Caco-2 (cell line): ENCODE results near the gene DYNLRB1. TPM values are rescaled to one million over a fixed set of nuclear protein-coding genes. Genes with fewer than 3 reads are reported as not detected.

Source experiments
- BruUV-seq: library from RNA; stranded (reverse); fragments of 400-500 nt; replicated peaks from 2 replicates; lab custom pipeline; 2021; lab: Mats Ljungman, UMichigan
- CTCF ChIA-PET: fragments of 300-600 bp; sonication (Branson Sonifier 250); formaldehyde crosslinking; loops from one replicate; lab custom pipeline; 2022; ENCODE audit warnings: antibody characterized with exemption; lab: Charles Lee
- POLR2A ChIA-PET: fragments of 300-600 bp; sonication (Branson Sonifier 250); formaldehyde crosslinking; loops from one replicate; lab custom pipeline; 2022; ENCODE audit warnings: antibody characterized with exemption; lab: Charles Lee
- DNase-seq, 2 experiments: peaks; one replicate each; pipeline versions ENCODE4 v3.0.0 to v3.0.0-alpha.2; 2020 to 2022
- H3K27me3 ChIP-seq: replicated peaks from 2 replicates; pipeline ENCODE4 v1.6.0; 2011; ENCODE audit warnings: low read length; ENCODE audit not compliant: control insufficient read depth, insufficient read depth
- H3K36me3 ChIP-seq: 2 replicates; pipeline ENCODE4 v1.5.1; 2011; ENCODE audit warnings: low read length; ENCODE audit not compliant: control insufficient read depth, insufficient read depth
- H3K4me1 ChIP-seq: fragments of 250-450 bp; sonication (Bioruptor Pico); 2 replicates; pipeline ENCODE4 v1.5.1; 2020; ENCODE audit warnings: mild to moderate bottlenecking
- H3K4me3 ChIP-seq: 2 replicates; pipeline ENCODE4 v1.5.1; 2011; ENCODE audit warnings: low read depth, mild to moderate bottlenecking, control low read depth, low read length
- H3K9me3 ChIP-seq: fragments of 250-450 bp; sonication (Bioruptor Pico); 2 replicates; pipeline ENCODE4 v1.5.1; 2020; ENCODE audit warnings: mild to moderate bottlenecking, moderate library complexity
- H3K27ac Mint-ChIP-seq: one replicate; pipeline ENCODE4 v1.8.0; 2022; ENCODE audit warnings: mixed read lengths; ENCODE audit not compliant: unreplicated experiment
- H3K27me3 Mint-ChIP-seq: one replicate; pipeline ENCODE4 v1.8.0; 2022; ENCODE audit warnings: mixed read lengths; ENCODE audit not compliant: insufficient read depth, unreplicated experiment
- H3K36me3 Mint-ChIP-seq: one replicate; pipeline ENCODE4 v1.8.0; 2022; ENCODE audit warnings: mild to moderate bottlenecking, mixed read lengths; ENCODE audit not compliant: insufficient read depth, unreplicated experiment
- H3K4me1 Mint-ChIP-seq: one replicate; pipeline ENCODE4 v1.8.0; 2022; ENCODE audit warnings: low read depth, mixed read lengths; ENCODE audit not compliant: unreplicated experiment
- H3K4me3 Mint-ChIP-seq: one replicate; pipeline ENCODE4 v1.8.0; 2022; ENCODE audit warnings: mild to moderate bottlenecking, moderate library complexity, mixed read lengths; ENCODE audit not compliant: unreplicated experiment
- H3K9me3 Mint-ChIP-seq: one replicate; pipeline ENCODE4 v1.8.0; 2022; ENCODE audit warnings: mixed read lengths; ENCODE audit not compliant: unreplicated experiment
- CTCF ChIP-seq, 2 experiments: fragments of 200-600 bp in 1 of 2; IDR thresholded peaks; 1 replicate in 1 of 2; 2 replicates in 1 of 2; pipeline versions ENCODE4 v1.5.1 to v1.8.0; 2011 to 2022; ENCODE audit warnings: antibody characterized with exemption in 1 of 2, control low read depth in 1 of 2, inconsistent platforms in 1 of 2, low read depth in 1 of 2, low read length in 1 of 2, mild to moderate bottlenecking in 1 of 2, moderate library complexity in 1 of 2; ENCODE audit not compliant: insufficient read depth in 1 of 2, severe bottlenecking in 1 of 2, unreplicated experiment in 1 of 2
- intact Hi-C: fragments of 100-400 bp; cut with micrococcal nuclease; formaldehyde crosslinking; loops from one replicate; pipeline ENCODE4 v1.10.0; 2022; ENCODE audit not compliant: unreplicated experiment
- total RNA-seq: library from RNA; stranded (reverse); gene quantifications from 2 replicates; pipeline ENCODE4 v1.2.3, GENCODE V29; 2022

Gene DYNLRB1
- total RNA-seq, 1 experiment from 2014 or later: 359 TPM

GRCh38 chr20:34532756-34533155 is 16.5 kb downstream of the DYNLRB1 start:
- peaks cover 93% of the 10 kb centered on the region for H3K36me3 Mint-ChIP-seq
- no peaks in the 10 kb centered on the region for H3K9me3 Mint-ChIP-seq
- no peaks in the 10 kb centered on the region for H3K27me3 Mint-ChIP-seq
- H3K4me3 Mint-ChIP-seq: no peak overlapping the region
- intact Hi-C loops: no loop called here
- TF ChIP-seq CTCF (IDR thresholded peaks at IDR 0.05; ENCODE audit: insufficient read depth in 1 of 2, low read depth in 1 of 2, low read length in 1 of 2, severe bottlenecking in 1 of 2, unreplicated experiment in 1 of 2): no peak
- Histone ChIP-seq H3K4me3 (no peak overlapping the region), H3K4me1 (no peaks in the 10 kb centered on the region), H3K9me3 (no peaks in the 10 kb centered on the region), H3K36me3 (peaks cover 27% of the 10 kb centered on the region), H3K27me3 (no peaks in the 10 kb centered on the region)
- CTCF ChIA-PET: interaction anchor here (0.7 to 1.7 kb wide), 2 partner anchors 10 to 176 kb away, joined by 3 to 9 read pairs; no protein-coding TSS in a partner anchor
- BruUV-seq: no TSS peak
- POLR2A ChIA-PET: no interaction called here
- H3K4me1 Mint-ChIP-seq: peaks cover 7% of the 10 kb centered on the region
- peak in 1 of 2 experiments; percentile 36 for DNase-seq
- no peak overlapping the region for H3K27ac Mint-ChIP-seq

GRCh38 chr20:34534391-34535165 is 18.4 kb downstream of the DYNLRB1 start:
- Mint-ChIP-seq H3K27me3 (no peaks in the 10 kb centered on the region), H3K9me3 (no peaks in the 10 kb centered on the region), H3K36me3 (peaks cover 88% of the 10 kb centered on the region), H3K4me3 (no peak overlapping the region), H3K4me1 (peaks cover 7% of the 10 kb centered on the region), H3K27ac (no peak overlapping the region)
- POLR2A ChIA-PET: no interaction called here
- Histone ChIP-seq H3K4me3 (no peak overlapping the region), H3K36me3 (peaks cover 19% of the 10 kb centered on the region), H3K27me3 (no peaks in the 10 kb centered on the region), H3K4me1 (no peaks in the 10 kb centered on the region), H3K9me3 (no peaks in the 10 kb centered on the region)
- BruUV-seq: no TSS peak
- DNase-seq: peak in 1 of 2 experiments; percentile 39
- intact Hi-C loops: no loop called here
- CTCF ChIA-PET: interaction anchor here (0.6 to 1.5 kb wide), 2 partner anchors 12 to 212 kb away, joined by 3 to 6 read pairs; no protein-coding TSS in a partner anchor
- no peak for TF ChIP-seq CTCF (IDR thresholded peaks at IDR 0.05; ENCODE audit: insufficient read depth in 1 of 2, low read depth in 1 of 2, low read length in 1 of 2, severe bottlenecking in 1 of 2, unreplicated experiment in 1 of 2)

- DNase-seq: no peak
- H3K27me3 Mint-ChIP-seq: no peaks in the 10 kb centered on the region
- no peaks in the 10 kb centered on the region for H3K9me3 ChIP-seq
- no peak for TF ChIP-seq CTCF (IDR thresholded peaks at IDR 0.05; ENCODE audit: insufficient read depth in 1 of 2, low read depth in 1 of 2, low read length in 1 of 2, severe bottlenecking in 1 of 2, unreplicated experiment in 1 of 2)
- no peak overlapping the region for H3K4me3 Mint-ChIP-seq
- H3K9me3 Mint-ChIP-seq: no peaks in the 10 kb centered on the region
- H3K27me3 ChIP-seq: no peaks in the 10 kb centered on the region
- no TSS peak for BruUV-seq
- intact Hi-C loops: no loop called here
- H3K27ac Mint-ChIP-seq: no peak overlapping the region
- no peaks in the 10 kb centered on the region for H3K4me1 ChIP-seq
- POLR2A ChIA-PET: no interaction called here
- H3K4me1 Mint-ChIP-seq: peaks cover 7% of the 10 kb centered on the region
- H3K4me3 ChIP-seq: no peak overlapping the region
- CTCF ChIA-PET: interaction anchor here (1.5 kb wide), 1 partner anchor 13 kb away, joined by 3 read pairs; no protein-coding TSS in a partner anchor
- H3K36me3 ChIP-seq: peaks cover 17% of the 10 kb centered on the region
- peaks cover 88% of the 10 kb centered on the region for H3K36me3 Mint-ChIP-seq
These were observed 19.1 kb downstream of the DYNLRB1 start for GRCh38 chr20:34535301-34535840.
